Endodermal cell (in vitro differentiated cells): Measurements from ENCODE around the gene MGAT5. TPM values are rescaled to one million over a fixed set of nuclear protein-coding genes. Genes with fewer than 3 reads are reported as not detected.
A peak's percentile ranks its signal among the peaks of the same experiment; 100 is the strongest.

Experiments
- DNase-seq: peaks from one replicate; pipeline ENCODE4 v3.0.0-alpha.2; 2017
- H3K27ac ChIP-seq: 2 replicates; pipeline ENCODE4 v1.5.1; 2013; ENCODE audit warnings: mild to moderate bottlenecking, low read depth, low read length, moderate library complexity
- H3K27me3 ChIP-seq: 2 replicates; pipeline ENCODE4 v1.6.1; 2013; ENCODE audit warnings: mild to moderate bottlenecking, low read length, moderate library complexity; ENCODE audit not compliant: insufficient read depth, control insufficient read depth, poor library complexity, severe bottlenecking
- H3K36me3 ChIP-seq: 2 replicates; pipeline ENCODE4 v1.7.0; 2013; ENCODE audit warnings: mild to moderate bottlenecking, low read length, moderate library complexity; ENCODE audit not compliant: control insufficient read depth, insufficient read depth
- H3K4me1 ChIP-seq: one replicate; pipeline ENCODE4 v1.7.0; 2013; ENCODE audit warnings: low read length; ENCODE audit not compliant: control insufficient read depth, insufficient read depth
- H3K4me3 ChIP-seq: 2 replicates; pipeline ENCODE4 v1.5.1; 2013; ENCODE audit warnings: mild to moderate bottlenecking, low read length, moderate library complexity
- H3K9ac ChIP-seq: 2 replicates; pipeline ENCODE4 v1.6.1; 2013; ENCODE audit warnings: mild to moderate bottlenecking, low read length, moderate library complexity; ENCODE audit not compliant: poor library complexity, severe bottlenecking; ENCODE audit errors: extremely low read depth
- H3K9me3 ChIP-seq: 2 replicates; pipeline ENCODE4 v1.6.1; 2013; ENCODE audit warnings: mild to moderate bottlenecking, low read length, moderate library complexity; ENCODE audit not compliant: control insufficient read depth
- H3K27ac Mint-ChIP-seq: 2 replicates; pipeline ENCODE4 v1.8.0; 2020; ENCODE audit warnings: mixed read lengths
- H3K27me3 Mint-ChIP-seq: 2 replicates; pipeline ENCODE4 v1.8.0; 2021; ENCODE audit warnings: mild to moderate bottlenecking, mixed read lengths; ENCODE audit not compliant: insufficient read depth
- H3K36me3 Mint-ChIP-seq: 2 replicates; pipeline ENCODE4 v1.8.0; 2020; ENCODE audit warnings: low read depth, mixed read lengths
- H3K4me1 Mint-ChIP-seq: 2 replicates; pipeline ENCODE4 v1.8.0; 2020; ENCODE audit warnings: mixed read lengths
- H3K4me3 Mint-ChIP-seq: 2 replicates; pipeline ENCODE4 v1.8.0; 2020; ENCODE audit warnings: mild to moderate bottlenecking, moderate library complexity, mixed read lengths
- H3K9me3 Mint-ChIP-seq: 2 replicates; pipeline ENCODE4 v1.8.0; 2020; ENCODE audit warnings: mild to moderate bottlenecking, mixed read lengths
- CTCF ChIP-seq: fragments of 200-600 bp; sonication (generic); conservative IDR thresholded peaks from 2 replicates; pipeline ENCODE4 v1.5.0; 2021; ENCODE audit warnings: antibody characterized with exemption, mild to moderate bottlenecking
- WGBS, 2 experiments: methylation state at CpG; one replicate each; pipeline versions ENCODE4 v1.1.5 to v1.1.7; 2013; ENCODE audit warnings: missing lambda C conversion rate in 2 of 2, mixed read lengths in 1 of 2; ENCODE audit not compliant: insufficient coverage in 1 of 2, insufficient read length in 1 of 2; 5-methylcytosine and 5-hydroxymethylcytosine counted together
- total RNA-seq, 2 donors: library from RNA; stranded (reverse); fragmentation: NEBNext Ultra II Directional in 1 of 2; extraction: Animal tissue kit (Norgen Biotek cat#: 25700) in 1 of 2; gene quantifications; 2 replicates in 1 of 2; 3 replicates in 1 of 2; pipeline ENCODE4 v1.2.1, GENCODE V29; 2021

The MGAT5 gene
- total RNA-seq, 2 donors from 2014 or later, result 57.2 to 78.4 TPM

- no peak overlapping the region for H3K27ac ChIP-seq
- peaks cover 10% of the 10 kb centered on the region for H3K9me3 ChIP-seq
- H3K36me3 ChIP-seq, result no peaks in the 10 kb centered on the region
- Mint-ChIP-seq H3K4me1 (peaks cover 45% of the 10 kb centered on the region), H3K27me3 (no peaks in the 10 kb centered on the region), H3K27ac (no peak overlapping the region), H3K4me3 (no peak overlapping the region), H3K9me3 (peaks cover 9% of the 10 kb centered on the region), H3K36me3 (peaks cover 3% of the 10 kb centered on the region)
- WGBS, 2 experiments, result 95 to 100% methylated on average over 1 of the region's 1 CpG
- H3K9ac ChIP-seq, result no peak overlapping the region
- TF ChIP-seq CTCF, result no peak
- no peak for DNase-seq
- peaks cover 17% of the 10 kb centered on the region for H3K4me1 ChIP-seq
- no peaks in the 10 kb centered on the region for H3K27me3 ChIP-seq
- no peak overlapping the region for H3K4me3 ChIP-seq
Measured at GRCh38 chr2:134217924-134218323, 35.9 kb upstream of the MGAT5 start.

- 80 to 93% methylated on average over 2 to 3 of the region's 3 CpGs for WGBS, 2 experiments
- Histone ChIP-seq H3K27ac (no peak overlapping the region), H3K36me3 (no peaks in the 10 kb centered on the region), H3K9me3 (peaks cover 10% of the 10 kb centered on the region), H3K4me3 (no peak overlapping the region), H3K27me3 (no peaks in the 10 kb centered on the region), H3K9ac (no peak overlapping the region), H3K4me1 (peaks cover 17% of the 10 kb centered on the region)
- H3K4me1 Mint-ChIP-seq, result peaks cover 47% of the 10 kb centered on the region
- no peak for TF ChIP-seq CTCF
- H3K4me3 Mint-ChIP-seq, result no peak overlapping the region
- no peaks in the 10 kb centered on the region for H3K27me3 Mint-ChIP-seq
- peaks cover 9% of the 10 kb centered on the region for H3K9me3 Mint-ChIP-seq
- H3K36me3 Mint-ChIP-seq, result peaks cover 3% of the 10 kb centered on the region
- no peak for DNase-seq
- H3K27ac Mint-ChIP-seq, result no peak overlapping the region
Measured at GRCh38 chr2:134218414-134218813, 35.5 kb upstream of the MGAT5 start.

DNA sequence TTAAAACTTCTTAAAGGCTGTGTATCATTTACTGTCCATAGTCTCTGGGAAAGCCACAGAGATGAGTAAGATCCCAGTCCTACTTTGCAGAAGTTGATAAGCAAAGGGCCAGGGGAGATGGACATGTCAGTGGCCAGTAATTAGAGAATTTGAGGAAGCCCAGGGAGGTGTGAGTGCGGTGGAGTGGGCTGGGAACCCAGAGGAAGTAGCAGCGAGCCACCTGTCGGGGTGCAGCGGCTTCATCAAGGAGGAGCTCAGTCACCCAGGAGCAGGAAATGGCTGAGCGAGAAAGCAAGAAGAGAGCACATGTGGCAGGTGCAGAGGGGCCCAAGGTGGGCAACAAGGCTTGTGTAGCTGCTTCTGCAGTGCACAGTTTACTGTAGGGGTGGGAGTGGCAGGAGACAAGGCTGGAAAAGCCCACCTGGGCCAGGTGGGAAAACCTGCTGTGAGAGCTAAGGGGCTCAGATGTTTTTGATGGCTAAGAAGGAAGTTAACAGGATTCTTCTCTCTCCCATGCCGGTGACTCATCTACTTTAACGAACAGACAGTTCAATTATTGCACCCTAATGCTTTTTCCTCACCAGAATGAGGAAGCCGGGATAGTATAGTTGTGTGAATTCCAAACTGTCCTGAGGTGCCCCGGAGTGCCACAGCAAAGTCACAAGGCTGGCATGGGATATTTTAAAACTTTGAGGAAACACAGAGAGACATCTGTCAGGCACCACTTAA is 34.8 kb upstream of the MGAT5 start:
- no peak overlapping the region for H3K4me3 ChIP-seq
- DNase-seq, result peak; percentile 58
- peaks cover 9% of the 10 kb centered on the region for H3K9me3 Mint-ChIP-seq
- H3K36me3 Mint-ChIP-seq, result peaks cover 3% of the 10 kb centered on the region
- H3K27ac ChIP-seq, result no peak overlapping the region
- peaks cover 48% of the 10 kb centered on the region for H3K4me1 Mint-ChIP-seq
- H3K27me3 Mint-ChIP-seq, result no peaks in the 10 kb centered on the region
- peaks cover 10% of the 10 kb centered on the region for H3K9me3 ChIP-seq
- 90 to 97% methylated on average over 6 to 9 of the region's 9 CpGs for WGBS, 2 experiments
- TF ChIP-seq CTCF, result no peak
- H3K27ac Mint-ChIP-seq, result no peak overlapping the region
- H3K4me1 ChIP-seq, result peaks cover 17% of the 10 kb centered on the region
- no peaks in the 10 kb centered on the region for H3K36me3 ChIP-seq
- H3K9ac ChIP-seq, result no peak overlapping the region
- H3K4me3 Mint-ChIP-seq, result no peak overlapping the region
- no peaks in the 10 kb centered on the region for H3K27me3 ChIP-seq
